Measurements from ENCODE around the gene VDR.

The VDR gene

DNA sequence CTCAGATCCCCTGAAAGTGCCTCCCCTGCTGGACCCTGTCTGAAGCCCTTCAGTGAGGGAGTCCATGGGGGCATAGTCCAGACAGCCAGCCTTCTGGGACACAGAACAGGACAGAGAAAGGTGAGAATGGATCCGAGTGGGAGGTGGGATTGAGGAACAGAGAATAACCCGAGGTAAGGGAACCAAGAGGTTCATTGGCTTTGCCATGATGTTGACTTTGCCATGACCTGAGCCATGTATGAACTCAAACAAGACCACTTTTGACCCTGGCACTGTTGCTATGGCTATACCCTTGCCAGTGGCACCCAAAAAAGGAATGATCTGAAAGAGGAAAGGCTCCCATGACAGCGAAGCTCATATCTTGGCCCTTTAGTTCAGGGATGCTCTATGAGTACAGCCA is 22.6 kb upstream of the VDR start:
- DNase-seq: no peak

DNA sequence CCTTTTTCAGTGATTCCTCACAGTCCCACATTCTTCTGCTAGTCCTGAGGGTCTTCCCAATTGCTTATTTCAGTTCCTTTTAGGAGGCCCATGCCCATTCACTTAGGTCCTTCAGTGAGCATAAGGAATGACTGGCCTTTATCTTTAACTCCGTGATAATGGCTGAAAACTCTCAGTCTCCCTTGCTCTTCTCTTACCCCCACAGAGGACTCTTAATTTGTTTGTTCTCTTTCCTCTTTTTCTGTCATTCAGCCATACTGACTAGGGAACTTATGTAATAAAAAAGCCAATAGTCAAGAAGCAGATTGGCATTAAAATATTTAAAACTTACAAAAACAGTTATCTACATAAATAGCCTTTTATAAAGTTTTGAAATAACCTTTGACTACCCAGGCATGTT is 17.1 kb upstream of the VDR start:
- DNase-seq: no peak

DNA sequence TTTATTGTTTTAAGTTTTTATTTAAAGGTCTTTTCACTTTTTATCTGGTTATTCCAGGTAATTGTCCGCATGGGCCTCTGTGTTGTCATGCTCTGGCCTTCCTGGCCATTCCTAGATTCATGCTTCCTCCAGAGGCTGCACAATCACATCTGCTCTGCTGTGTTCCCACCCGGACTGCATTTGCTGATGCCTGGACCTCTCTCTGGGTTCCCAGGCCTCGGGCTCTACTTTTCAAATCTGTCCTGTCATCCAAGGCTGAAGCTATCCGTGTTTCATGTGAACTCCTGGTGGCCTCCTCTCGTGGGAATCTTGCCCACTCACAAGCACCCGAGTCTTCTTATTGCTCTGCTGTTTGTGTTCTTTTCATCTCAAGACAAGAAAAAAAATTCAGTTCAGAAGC is 16.1 kb upstream of the VDR start:
- no peak for DNase-seq

DNA sequence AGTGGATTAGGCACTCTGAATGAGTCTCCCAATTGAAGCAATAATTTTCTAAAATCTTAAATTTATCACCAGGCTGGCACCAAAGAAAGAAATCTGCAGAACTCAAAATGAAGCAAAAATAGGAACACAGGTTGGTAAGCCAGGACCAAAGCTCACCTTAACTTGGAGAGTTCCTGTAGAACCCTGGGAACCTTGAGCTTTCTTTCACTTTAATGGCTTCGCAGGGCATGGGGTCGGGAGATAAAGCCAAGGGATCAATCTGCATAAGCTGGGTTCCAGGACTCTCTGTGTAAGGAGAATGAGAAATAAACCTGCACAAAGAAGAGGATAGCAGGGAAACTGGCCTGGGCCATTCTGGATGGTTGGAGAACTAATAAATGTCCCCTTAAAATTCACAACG is 8.3 kb upstream of the VDR start:
- no peak for DNase-seq

DNA sequence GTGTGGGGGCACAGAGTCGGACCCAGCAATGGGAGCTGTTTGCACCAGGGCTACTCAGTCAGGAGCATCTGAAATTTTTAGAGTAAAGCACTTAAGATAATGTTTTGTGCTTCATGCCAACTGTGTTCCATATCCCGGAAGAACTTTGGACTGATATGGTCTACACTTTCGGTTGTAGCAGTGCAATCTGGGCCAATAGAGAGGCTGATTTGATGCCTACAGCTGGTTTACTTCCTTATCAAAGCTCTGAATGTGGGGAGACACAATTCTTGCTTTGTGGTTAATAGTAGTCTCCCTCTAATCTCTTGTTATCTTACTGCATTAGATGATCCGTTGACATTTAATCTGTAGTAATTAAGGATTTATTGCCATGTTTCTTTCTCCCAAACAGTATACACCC is 7.8 kb upstream of the VDR start:
- no peak for DNase-seq

DNA sequence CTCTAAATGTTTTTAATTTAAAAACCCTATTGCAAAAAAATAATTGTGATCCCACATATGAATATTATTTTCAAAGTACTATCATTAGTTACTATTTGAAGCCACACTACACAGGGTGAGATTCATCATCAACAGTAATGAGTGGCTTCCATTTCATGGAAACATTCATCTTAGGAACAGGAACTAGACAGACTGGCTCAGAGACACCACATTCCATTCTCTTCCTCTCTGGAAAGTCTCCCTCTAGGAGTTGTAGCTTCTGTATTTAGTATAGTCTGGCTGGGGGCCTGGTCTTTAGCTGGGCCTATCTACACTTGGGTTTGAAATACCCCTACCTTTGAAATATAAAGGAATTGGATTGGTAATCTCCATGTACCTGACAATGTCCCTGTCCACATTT is 6.2 kb upstream of the VDR start:
- DNase-seq: no peak

DNA sequence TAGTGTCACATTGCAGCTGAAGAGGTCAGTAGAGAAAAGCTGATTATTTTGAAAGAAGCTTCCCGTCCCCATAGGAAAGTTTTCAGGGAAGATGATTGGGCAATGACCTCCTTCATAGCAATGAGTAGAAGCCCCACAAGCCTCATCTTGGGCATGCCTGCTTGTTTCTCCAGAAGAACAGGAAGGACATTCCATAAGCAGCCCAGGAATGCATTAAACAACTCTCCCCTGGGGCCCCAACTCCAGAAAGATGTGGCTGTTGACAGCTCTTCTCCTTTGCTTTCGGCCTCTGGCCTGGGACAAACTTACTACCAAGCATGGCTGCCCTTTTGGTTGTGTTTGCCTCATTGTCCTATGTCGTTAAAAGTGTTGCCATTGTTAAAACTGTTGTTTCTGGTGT is 5.7 kb upstream of the VDR start:
- DNase-seq: no peak

DNA sequence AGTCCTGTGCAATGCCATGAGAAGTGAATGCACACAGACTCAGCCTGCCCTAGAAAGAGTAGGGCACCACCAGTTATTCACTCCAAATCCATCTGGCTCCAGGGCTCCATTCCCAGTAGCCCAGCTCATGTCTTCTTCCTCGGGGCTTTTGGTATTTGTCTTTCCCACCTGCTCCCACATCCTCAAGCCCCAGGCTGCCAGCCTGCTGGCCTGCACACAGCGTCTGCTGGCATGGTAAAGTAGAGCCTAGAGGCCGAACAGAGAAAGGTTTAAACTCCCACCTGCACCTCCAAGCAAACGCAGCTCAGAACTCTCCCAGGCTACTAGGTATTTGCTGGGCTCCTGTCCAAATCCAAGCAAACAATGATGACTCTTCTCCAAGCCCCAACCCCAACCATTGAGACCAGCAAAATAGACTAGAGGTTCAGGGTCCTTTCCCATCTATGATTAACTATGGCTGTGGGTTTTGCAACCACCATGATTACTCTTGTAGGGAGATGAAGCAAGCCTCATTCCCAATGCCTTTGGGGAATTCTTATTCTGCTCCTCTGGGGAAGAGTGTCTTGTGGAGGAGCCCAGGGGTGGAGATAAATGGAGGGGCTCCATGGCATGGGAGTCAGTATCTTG is 5.2 kb upstream of the VDR start:
- DNase-seq: no peak

DNA sequence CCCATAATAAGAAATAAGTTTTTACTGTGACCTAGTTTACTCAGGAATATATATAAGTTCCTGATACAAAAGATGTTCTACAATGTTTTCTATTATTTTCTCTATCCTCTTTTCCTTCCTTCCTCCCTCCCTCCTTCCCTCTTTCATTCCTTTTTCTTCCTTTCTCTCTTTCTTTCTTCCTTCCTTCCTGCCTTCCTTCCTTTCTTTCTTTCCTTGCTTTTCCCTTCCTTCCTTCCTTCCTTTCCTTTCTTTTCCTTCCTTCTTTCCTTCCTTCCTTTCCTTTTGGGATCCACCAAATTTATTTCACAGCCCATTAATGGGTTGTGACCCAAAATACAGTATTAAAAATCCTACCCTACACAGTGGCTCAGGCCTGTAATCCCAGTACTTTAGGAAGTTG is 3.9 kb upstream of the VDR start:
- no peak for DNase-seq

DNA sequence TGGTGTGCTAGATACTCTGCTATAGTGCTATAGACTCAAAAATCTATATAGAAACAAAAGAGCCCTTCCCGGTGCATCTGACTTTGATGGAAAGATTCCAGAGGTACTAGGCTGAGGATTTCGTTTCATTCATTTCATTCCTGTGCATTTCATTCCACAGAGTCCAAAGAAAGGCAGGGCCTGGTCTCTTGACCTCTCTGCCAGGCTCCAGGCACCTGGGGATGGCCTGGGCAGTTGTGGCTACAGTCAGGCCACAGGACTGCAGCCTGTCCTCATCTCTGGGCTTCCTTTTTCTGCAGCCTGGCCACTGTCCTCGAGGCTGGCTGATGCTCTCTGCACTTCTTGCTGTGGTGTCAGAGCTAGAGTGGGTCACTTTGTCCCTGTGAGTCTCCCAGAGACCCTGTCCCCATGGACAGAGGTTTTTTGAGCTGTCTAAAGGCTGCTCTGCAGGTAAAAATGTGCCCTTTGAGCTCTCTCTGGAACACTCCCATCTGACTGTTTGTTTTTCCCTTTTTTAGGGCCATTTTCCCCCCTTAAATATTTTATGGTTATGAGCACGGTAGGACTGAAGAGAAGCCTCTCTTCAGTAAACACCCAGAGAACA is 3.2 kb upstream of the VDR start:
- DNase-seq: no peak

DNA sequence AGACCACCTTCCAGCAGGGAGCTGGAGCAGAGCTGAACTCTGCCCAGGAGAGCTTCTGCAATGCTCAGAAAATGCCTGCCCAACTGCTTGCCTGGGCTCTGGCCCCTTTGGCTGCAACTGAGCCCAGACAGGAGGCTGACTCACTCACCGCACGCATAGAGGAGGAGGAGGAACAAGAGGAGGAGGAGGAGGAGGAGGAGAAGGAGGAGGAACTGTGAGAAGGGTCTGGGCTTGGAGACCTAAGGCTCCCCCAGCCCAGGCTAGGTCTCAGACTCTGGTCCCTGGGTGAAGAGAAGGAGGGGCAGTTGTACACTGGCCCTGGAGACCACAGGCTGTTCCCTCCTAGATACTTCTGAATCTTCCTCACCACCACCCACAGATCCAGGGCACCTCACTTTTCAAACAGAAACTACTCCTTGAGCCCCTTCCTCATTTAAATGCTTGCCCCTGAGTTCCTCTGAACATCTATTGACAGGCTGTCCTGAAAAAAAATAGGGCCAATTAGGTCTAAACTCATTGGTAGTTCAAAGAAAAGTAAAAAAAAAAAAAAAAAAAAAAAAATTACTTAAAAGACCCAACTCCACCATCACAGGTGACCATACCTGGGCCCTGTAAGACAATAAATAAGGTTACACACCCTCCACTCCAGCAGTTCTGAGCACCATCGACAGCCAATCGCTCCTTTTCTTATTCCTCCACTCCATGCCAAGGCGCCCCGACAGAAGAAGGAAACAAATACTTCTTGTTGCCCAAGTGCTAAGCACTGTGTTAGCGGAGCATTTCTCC is 674 bp downstream of the VDR start:
- no peak for DNase-seq

DNA sequence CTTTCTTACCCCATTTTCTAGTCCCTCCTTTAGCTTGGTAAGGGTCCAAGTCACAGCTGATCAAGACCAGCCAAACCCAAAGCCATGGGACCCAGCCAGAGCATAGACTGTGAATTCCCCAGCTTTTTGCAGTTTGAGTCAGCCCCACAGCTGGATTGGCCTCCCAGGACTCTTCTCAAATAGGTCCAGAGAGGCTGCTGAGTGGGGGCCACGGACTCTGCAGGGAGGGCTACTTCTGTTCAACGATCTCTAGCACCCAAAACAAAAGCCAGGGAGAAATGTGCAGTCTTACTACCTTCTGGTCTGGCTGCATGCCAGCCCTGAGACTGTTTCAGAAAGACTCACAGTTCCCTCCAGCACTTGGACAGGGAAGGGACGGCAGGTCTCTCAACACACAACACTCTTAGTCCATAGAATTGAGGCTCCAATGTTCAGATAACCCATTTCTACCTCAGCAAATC is 1.6 kb downstream of the VDR start:
- no peak for DNase-seq

DNA sequence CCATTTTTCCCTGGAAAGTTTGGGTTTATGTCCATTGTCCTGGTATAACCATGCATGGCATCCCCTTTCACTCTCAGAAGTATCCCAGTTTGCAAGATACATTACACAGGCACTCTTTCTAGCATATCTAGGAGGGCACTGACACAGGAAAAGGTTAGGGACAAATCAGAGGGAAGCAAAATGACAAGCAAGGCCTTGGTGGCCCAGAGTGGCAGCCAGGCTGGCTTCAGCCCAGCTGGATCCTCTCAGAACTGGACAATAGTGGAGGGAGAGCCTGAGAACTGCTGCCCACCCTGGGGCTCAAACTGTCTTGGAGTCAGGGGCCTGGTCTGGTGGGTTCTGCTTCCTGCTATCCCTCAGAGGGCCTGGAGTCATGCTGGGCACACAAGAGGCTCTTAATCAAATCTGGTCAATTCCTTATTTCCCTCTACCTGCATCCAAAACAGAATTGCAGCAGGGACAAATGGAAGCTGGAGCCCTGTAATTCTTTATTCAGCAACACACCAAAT is 2.6 kb downstream of the VDR start:
- DNase-seq: no peak

DNA sequence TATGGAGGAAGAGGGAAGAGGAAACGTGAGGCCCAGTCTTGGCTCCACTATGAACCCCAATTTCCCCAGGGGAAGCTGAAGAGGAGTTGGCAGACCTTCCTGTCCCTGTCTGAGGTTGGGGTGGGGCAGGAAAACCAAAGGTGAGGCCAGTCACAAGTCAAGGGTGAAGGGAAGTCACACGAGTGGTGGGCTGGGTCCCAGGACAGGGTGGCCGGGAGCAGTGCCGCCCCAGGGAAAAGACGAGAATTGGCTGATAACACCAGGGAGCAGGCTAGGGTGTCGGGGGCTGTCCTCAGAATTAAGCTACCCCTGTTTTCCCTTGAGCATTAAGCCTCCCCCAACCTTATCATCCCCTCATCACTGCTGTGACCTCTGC is 3.1 kb downstream of the VDR start:
- no peak for DNase-seq

DNA sequence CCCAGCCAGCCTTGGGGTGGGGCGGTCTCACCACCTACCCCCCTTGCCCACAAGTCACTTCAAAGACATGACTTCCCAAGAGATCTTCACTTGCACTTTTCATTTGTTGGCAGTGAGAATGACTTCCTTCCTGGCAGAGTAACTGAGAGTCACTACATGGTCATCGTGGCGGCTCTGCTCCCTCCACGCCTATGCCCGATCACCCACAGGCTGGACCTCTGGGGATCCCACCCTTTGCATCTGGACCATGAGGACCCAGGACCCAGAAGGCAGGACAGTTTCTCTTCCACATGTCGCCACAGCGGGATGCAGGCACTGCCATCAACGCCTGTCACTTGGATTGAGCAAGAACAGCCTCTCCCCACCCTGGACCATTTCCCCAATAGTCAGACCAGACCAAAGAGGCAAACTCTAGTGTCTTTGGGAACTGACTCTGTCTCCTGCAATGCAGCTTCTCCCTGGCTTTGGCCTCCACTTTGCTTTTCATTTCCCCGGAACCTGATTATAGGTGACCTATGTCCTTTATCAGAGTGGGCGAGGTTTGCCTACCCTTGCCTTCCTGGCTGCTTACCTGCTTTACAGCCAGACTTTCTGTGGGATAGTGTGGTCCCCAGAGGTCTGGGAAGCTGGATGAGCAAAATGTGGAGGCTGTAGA is 3.6 kb downstream of the VDR start:
- no peak for DNase-seq

DNA sequence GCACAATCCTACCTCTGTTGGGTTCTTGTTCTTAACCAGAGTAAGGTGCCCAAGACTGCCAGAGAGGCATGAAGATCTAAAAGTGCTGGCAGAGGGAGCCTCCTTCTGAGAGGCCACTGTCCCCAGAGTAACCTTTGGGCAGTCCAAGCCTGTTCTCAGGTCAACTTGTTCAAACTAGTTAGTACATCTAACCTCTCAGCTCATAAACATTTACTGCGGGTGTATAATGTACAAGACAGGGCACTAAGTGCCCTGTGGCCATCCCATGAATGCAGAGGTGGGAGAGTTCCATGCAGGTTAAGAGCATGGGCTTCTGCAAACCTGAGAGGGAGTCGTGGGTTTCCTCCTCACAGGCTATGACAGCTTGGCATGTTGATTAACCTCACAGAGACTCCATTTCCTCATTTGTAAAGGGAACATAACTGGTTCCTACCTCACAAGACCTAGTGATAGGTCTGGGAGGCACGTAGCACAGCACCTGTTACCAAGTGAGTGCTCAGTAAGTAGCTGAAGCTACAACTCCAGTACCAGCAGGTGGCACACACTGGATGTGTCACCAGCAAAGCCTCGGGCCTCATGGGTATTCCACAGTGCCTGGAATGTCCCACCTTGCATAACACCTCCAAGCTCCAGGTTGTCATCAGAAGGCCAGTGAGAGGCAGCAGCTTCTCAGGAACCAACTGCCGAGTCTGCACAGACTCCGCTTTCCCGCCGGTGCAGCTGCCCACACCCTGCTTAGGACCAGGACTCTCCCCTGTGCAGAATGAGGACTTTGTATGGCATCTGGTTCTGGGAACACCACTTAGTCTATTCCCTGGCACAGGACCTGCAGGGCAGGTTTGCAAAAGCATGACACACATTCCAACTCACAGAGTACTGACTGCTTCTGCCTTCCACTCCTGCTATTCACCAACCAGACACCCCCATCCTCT is 4.4 kb downstream of the VDR start:
- DNase-seq: no peak

DNA sequence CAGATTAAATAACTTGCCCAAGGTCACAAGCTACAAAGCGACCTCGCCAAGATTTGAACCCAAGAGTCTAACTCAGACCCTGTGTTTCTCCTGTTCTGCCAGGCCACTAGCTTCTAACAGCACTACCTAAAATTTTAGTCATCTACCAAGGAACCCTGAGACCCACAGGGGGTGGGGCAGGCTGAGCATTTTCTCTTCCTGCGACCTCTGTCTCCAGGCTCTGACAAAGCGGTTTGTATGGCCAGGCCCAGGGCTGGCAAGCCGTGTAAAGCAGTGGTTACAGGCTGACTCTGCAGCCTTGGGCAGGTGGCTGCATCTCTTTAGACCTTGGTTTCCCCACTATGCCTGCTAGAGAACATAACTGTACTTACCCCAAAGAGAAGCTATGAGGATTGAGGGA is 5.3 kb downstream of the VDR start:
- DNase-seq: no peak

DNA sequence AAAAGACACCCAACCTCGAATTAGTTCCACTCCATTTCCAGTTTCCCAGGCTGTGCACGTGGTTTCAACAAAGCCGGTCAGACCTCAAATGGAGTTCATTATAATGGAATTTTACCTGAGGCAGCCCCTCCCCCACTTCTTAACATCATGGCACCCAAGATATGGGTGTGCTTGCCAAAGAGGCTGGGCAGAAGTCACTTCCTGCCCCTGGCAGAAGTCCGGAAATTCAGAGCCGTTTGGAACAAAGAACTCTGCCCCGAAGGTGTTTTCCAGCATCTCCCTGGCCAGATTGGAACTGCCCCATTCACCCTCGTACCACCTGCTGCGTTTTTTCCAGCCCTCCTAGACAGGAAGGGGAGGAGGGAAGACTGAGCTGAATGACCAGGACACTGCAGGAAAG is 8.2 kb downstream of the VDR start:
- DNase-seq: no peak

DNA sequence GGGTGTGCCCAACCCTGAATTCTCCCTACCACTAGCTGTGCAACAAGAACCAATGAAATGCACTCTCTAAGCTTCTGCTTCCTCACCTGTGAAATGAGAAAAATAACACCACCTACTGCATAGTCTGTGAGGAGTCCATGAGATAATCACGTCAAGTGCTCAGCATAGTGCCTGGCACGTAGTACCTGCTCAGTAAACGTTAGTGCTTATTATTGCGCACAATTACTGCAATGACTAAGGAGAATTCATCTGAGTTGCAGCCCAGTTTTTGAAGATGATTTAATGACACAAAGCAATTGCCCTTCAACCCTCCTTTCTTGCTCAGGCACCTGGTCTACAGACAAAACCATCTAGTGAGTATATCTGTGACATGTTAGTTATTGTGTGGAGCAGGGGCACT is 8.8 kb downstream of the VDR start:
- no peak for DNase-seq

DNA sequence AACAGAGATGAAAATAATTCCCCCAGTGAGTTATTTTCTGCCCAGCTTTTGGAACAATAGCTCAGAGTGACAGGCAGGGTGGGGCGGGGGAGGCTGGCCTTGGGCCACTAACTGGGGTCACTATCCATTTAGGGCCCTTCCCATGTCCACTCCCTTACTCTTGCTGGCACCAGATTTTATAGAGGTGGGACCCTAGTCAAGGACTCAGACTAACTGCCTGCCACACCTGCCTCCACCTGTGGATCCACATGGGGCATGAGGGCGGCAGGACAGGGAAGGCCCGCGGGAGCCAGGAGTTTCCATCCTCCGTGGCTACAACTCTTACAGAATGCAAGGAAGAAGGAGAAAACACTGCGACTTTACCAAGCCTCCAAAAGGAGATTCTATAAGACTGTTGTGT is 10.1 kb downstream of the VDR start:
- no peak for DNase-seq

DNA sequence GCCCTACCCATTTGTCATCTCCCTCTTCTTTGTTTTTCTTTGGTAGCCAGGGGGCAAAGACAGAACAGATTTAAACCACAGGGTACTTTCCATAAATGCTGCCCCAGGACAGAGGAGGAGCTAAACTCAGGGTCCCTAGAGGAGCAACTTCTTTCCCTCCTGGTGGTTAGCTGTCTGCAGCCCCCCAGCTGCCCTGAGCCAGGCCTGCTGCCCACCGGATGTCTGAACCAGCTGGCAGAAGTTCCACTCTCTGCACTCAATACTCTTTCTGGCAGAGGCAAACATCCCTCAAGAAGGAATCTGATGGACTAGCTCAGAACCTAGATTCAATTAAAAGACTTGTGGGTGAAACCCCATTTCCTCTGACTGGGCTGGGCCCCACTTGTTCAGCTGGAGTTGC is 10.7 kb downstream of the VDR start:
- no peak for DNase-seq

DNA sequence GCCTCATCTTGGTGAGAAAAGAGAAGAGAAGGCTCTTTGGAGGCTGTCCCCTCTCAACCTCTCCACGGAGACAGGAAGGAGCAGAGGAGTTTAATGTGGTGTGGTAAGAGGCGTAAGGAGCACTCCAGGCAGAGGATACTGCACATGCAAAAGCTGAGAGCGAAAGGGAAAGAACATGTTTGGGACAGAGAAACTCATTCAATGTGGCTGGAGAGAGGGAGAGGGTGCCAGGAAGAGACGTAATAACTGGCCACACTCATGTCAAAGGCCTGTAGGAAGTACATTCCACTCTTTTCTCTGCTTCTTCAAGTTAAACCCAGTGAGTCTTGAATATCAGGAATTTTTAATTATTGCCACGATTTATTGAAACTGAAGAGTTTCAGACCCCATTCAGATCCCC is 12.0 kb downstream of the VDR start:
- DNase-seq: no peak

DNA sequence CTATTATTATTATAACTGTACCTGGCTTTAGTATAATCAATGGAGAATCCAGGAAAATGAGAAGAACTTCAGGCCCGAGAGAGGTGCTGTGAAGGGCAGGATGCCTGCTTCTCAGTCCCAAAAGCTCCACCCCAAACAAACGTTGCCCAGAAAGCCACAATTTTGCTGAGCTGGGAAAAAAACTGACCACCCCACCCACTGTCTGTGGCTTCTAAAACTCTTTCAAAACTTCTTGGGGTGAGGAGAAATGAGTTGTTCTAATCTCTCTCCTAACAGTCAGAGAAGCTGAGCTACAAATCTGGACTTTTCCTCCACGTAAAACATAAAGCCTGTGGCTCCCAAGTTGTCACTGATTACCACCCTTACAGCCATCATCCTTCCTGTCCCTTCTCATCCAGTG is 13.4 kb downstream of the VDR start:
- no peak for DNase-seq
